Measurements from ENCODE around the gene KCTD13. TPM values are rescaled to one million over a fixed set of nuclear protein-coding genes. Genes with fewer than 3 reads are reported as not detected.
A peak's percentile ranks its signal among the peaks of the same experiment; 100 is the strongest.

Gene KCTD13
- total RNA-seq, 1 experiment from 2014 or later, result 40.7 TPM

DNA sequence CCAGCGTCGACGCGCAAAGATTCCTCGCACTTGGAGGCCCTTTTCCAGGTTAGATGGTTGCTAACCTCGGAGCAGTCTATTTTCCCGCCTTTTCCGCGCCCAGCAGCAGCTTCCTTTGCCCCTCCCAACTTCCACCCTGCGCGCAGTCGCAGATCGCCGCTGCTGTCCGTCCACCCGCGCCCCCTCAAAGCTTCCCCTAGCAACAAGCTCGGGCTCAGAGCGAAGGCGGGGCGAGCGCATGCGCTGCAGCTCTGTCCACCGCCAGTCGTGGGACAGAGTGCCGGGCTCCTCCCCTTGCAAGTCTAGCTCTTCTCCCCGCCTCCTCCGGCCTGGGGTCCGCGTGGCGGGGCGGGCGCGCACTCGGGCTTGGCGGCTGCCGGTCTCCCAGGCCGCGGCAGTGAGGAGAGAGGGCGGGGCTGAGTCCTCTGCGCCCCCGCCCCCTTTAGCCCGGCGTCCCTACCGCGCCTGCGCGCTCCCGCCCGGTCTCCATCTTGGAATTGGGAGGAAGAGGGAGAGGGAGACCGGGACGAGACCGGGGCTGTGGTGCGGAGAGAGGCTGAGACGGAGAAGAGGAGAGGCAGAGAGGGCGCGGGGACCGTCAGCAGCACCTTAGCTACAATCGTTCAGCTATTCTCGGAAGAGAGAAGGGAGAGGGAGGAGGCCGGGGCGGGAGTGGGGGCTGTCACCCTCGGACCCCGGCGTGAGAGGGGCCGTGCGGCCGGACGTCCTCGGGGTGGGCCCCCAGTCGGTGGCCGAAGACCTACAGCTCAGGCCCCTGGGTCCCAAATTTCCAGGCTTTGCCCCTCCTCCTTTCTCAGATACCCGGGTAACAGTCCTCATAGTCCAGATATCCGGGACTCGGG is 47.6 kb upstream of the KCTD13 start, which contains the start of gene TAOK2:
Gene TAOK2, plus strand, starts transcription at position 485 of the 863 bp plus-strand sequence. CDS start 3,905 bp downstream, outside the sequence.
- no peaks in the 10 kb centered on the region for H3K27me3 ChIP-seq (ENCODE audit: insufficient read depth, low read length)
- TF ChIP-seq YY1 (IDR thresholded peaks at IDR 0.05; ENCODE audit: extremely low read depth, insufficient replicate concordance, low read depth, low read length) (peak; percentile 92), SIN3A (IDR thresholded peaks at IDR 0.05; ENCODE audit: low read depth) (0 out of 2 replicates have a peak, but pooled peaks have one; percentile 68), SP1 (IDR thresholded peaks at IDR 0.05; ENCODE audit: low read depth) (no peak; the same call in 1 of the 2 replicates), CBX3 (IDR thresholded peaks at IDR 0.05; ENCODE audit: low read depth) (peak; percentile 97), POLR2A (IDR thresholded peaks at IDR 0.05; ENCODE audit: borderline replicate concordance, extremely low read depth, insufficient read depth, insufficient read length) (peak; percentile 83), ELF1 (IDR thresholded peaks at IDR 0.05; ENCODE audit: borderline replicate concordance, low read depth) (no peak), TCF7L2 (IDR thresholded peaks at IDR 0.05; ENCODE audit: borderline replicate concordance, extremely low read depth, insufficient read depth, insufficient read length) (no peak), EGR1 (IDR thresholded peaks at IDR 0.05; ENCODE audit: low read depth) (peak; percentile 94), ZFX (IDR thresholded peaks at IDR 0.05) (peak; percentile 30; the same call in 1 of the 2 replicates), SRF (IDR thresholded peaks at IDR 0.05; ENCODE audit: low read depth) (no peak), POLR2AphosphoS5 (IDR thresholded peaks at IDR 0.05; ENCODE audit: low read depth, low read length) (peak; percentile 93)
- TF ChIP-seq, protein P1, sequence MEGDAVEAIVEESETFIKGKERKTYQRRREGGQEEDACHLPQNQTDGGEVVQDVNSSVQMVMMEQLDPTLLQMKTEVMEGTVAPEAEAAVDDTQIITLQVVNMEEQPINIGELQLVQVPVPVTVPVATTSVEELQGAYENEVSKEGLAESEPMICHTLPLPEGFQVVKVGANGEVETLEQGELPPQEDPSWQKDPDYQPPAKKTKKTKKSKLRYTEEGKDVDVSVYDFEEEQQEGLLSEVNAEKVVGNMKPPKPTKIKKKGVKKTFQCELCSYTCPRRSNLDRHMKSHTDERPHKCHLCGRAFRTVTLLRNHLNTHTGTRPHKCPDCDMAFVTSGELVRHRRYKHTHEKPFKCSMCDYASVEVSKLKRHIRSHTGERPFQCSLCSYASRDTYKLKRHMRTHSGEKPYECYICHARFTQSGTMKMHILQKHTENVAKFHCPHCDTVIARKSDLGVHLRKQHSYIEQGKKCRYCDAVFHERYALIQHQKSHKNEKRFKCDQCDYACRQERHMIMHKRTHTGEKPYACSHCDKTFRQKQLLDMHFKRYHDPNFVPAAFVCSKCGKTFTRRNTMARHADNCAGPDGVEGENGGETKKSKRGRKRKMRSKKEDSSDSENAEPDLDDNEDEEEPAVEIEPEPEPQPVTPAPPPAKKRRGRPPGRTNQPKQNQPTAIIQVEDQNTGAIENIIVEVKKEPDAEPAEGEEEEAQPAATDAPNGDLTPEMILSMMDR (IDR thresholded peaks at IDR 0.05 in 2 of 3, conservative IDR thresholded peaks at IDR 0.05 in 1 of 3; ENCODE audit: borderline replicate concordance in 1 of 3, insufficient read depth in 1 of 3, low read depth in 2 of 3, low read length in 2 of 3), result no peak
- TF ChIP-seq, protein P2, sequence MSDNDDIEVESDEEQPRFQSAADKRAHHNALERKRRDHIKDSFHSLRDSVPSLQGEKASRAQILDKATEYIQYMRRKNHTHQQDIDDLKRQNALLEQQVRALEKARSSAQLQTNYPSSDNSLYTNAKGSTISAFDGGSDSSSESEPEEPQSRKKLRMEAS (IDR thresholded peaks at IDR 0.05), result peak; percentile 99
- H3K4me1 ChIP-seq (ENCODE audit: control insufficient read depth in 1 of 2, insufficient read depth in 2 of 2, low read length in 2 of 2), result peaks cover 8 to 26% of the 10 kb centered on the region in 2 experiments
- H3K9me3 ChIP-seq (ENCODE audit: control insufficient read depth in 1 of 2, insufficient read depth in 1 of 2, low read depth in 1 of 2, low read length in 2 of 2), result no peaks in the 10 kb centered on the region; a peak in 1 of 4 replicates
- H3K27ac ChIP-seq (ENCODE audit: low read depth, low read length), result peak within 1 kb of the TSS; percentile 79
- no TSS peak for BruUV-seq (replicated peaks)
- ChIA-PET POLR2A (interaction anchor here (0.6 to 2.3 kb wide), 10 partner anchors 12 to 158 kb away, joined by 3 to 22 read pairs (median 4); partner anchors contain the start of genes HIRIP3, KCTD13, PAGR1 and SEZ6L2), CTCF (interaction anchor here (0.8 to 1.6 kb wide), 11 partner anchors 12 to 282 kb away, joined by 3 to 5 read pairs (median 3); partner anchors contain the start of genes KCTD13, PAGR1 and TMEM219), RAD21 (ENCODE audit: low non-redundant PET in 1 of 2, low total read pairs in 2 of 2, uncharacterized antibody in 2 of 2, unreplicated experiment in 2 of 2) (interaction anchor here (0.9 to 1.2 kb wide), 4 partner anchors 12 to 48 kb away, joined by 3 to 4 read pairs (median 4); partner anchors contain the start of genes KCTD13 (in 1 of the 2) and TMEM219 (in 1 of the 2))
- peaks cover 50% of the 10 kb centered on the region for H3K79me2 ChIP-seq (ENCODE audit: insufficient read depth, low read length)
- peak within 1 kb of the TSS; percentile 95 for H3K4me2 ChIP-seq (ENCODE audit: low read length)
- peak within 1 kb of the TSS; percentile 96 to 98 for H3K4me3 ChIP-seq (replicated peaks in 1 of 2; ENCODE audit: low read depth in 1 of 2, low read length in 2 of 2)
- H2AFZ ChIP-seq (ENCODE audit: low read depth, low read length, poor library complexity, severe bottlenecking), result no peak within 1 kb of the TSS
- H3K9ac ChIP-seq (ENCODE audit: low read length), result peak within 1 kb of the TSS; percentile 97
- DNase-seq (ENCODE audit: low read depth, low spot score) (peak; percentile 98), ATAC-seq (peak; percentile 99)
- no peaks in the 10 kb centered on the region for H3K9me2 ChIP-seq (ENCODE audit: insufficient read depth)
- intact Hi-C loops (cut with micrococcal nuclease), result loop anchor here (1.0 to 5.0 kb wide), 3 partner anchors 29 to 74 kb away; partner anchors contain the start of genes KCTD13 and SEZ6L2
- H3K36me3 ChIP-seq (ENCODE audit: control insufficient read depth in 1 of 2, insufficient read depth in 2 of 2, low read length in 2 of 2), result peaks cover 11 to 12% of the 10 kb centered on the region in 2 experiments; a peak in 3 of 4 replicates
- H4K20me1 ChIP-seq (ENCODE audit: insufficient read depth), result no peaks in the 10 kb centered on the region

Measured in HCT116 (cell line).